RWPE2 (cell line): ENCODE measurements around the gene ERCC2.
"Not testable (repeated sequence)": the region's sequence is repeated elsewhere in the genome, so short reads cannot be mapped to it uniquely, and the experiment has no call there.

Experiments used
- ATAC-seq: fragments of 200-7000 bp; cut with Tn5 transposase; 3 replicates; pipeline ENCODE4 v1.9.1; 2021; ENCODE audit warnings: low read depth
- DNase-seq: peaks from one replicate; pipeline ENCODE4 v3.0.0-alpha.2; 2020; ENCODE audit warnings: low spot score
- H3K27ac ChIP-seq: fragments of 450-650 bp; 2 replicates; pipeline ENCODE4 v1.5.1; 2017; ENCODE audit warnings: mild to moderate bottlenecking; ENCODE audit not compliant: poor library complexity, severe bottlenecking
- H3K27me3 ChIP-seq: fragments of 250-450 bp; sonication (Bioruptor Pico); 2 replicates; pipeline ENCODE4 v1.5.1; 2021; ENCODE audit warnings: mild to moderate bottlenecking, moderate library complexity; ENCODE audit not compliant: insufficient read depth, poor library complexity, severe bottlenecking
- H3K36me3 ChIP-seq: fragments of 250-450 bp; sonication (Bioruptor Pico); 2 replicates; pipeline ENCODE4 v1.5.1; 2020; ENCODE audit warnings: low read depth, mild to moderate bottlenecking, moderate library complexity
- H3K4me1 ChIP-seq: fragments of 250-450 bp; sonication (Bioruptor Pico); 2 replicates; pipeline ENCODE4 v1.5.1; 2021; ENCODE audit warnings: mild to moderate bottlenecking, moderate library complexity; ENCODE audit not compliant: insufficient read depth, poor library complexity, severe bottlenecking
- H3K4me3 ChIP-seq: fragments of 250-450 bp; sonication (Bioruptor Pico); 2 replicates; pipeline ENCODE4 v1.5.1; 2021; ENCODE audit warnings: mild to moderate bottlenecking, moderate library complexity; ENCODE audit not compliant: severe bottlenecking
- H3K9me3 ChIP-seq: fragments of 250-450 bp; sonication (Bioruptor Pico); 2 replicates; pipeline ENCODE4 v1.5.1; 2021; ENCODE audit warnings: mild to moderate bottlenecking, moderate library complexity; ENCODE audit not compliant: severe bottlenecking
- CTCF ChIP-seq: fragments of 450-650 bp; IDR thresholded peaks from one replicate; pipeline ENCODE4 v1.5.1; 2017; ENCODE audit warnings: mild to moderate bottlenecking, moderate library complexity; ENCODE audit not compliant: poor library complexity, severe bottlenecking

Gene ERCC2

GRCh38 chr19:45414468-45414867, 44.1 kb upstream of the ERCC2 start:
- Histone ChIP-seq H3K27me3 (no peaks in the 10 kb centered on the region), H3K4me1 (no peaks in the 10 kb centered on the region), H3K4me3 (no peak overlapping the region), H3K36me3 (peaks cover 85% of the 10 kb centered on the region), H3K9me3 (no peaks in the 10 kb centered on the region), H3K27ac (no peak overlapping the region)
- TF ChIP-seq CTCF, result no peak
- DNase-seq, result no peak
- ATAC-seq, result no peak

- ATAC-seq, result no peak
- no peak for DNase-seq
- Histone ChIP-seq H3K36me3 (peaks cover 75% of the 10 kb centered on the region), H3K4me1 (no peaks in the 10 kb centered on the region), H3K9me3 (no peaks in the 10 kb centered on the region), H3K27me3 (no peaks in the 10 kb centered on the region), H3K4me3 (no peak overlapping the region), H3K27ac (no peak overlapping the region)
- TF ChIP-seq CTCF, result no peak
Measured at GRCh38 chr19:45413497-45413896, 43.1 kb upstream of the ERCC2 start.

GRCh38 chr19:45410330-45410729, 40.0 kb upstream of the ERCC2 start:
- not testable (repeated sequence) for H3K9me3 ChIP-seq, ATAC-seq, H3K4me3 ChIP-seq, H3K4me1 ChIP-seq, DNase-seq, H3K27ac ChIP-seq, H3K27me3 ChIP-seq
- peaks cover 45% of the 10 kb centered on the region for H3K36me3 ChIP-seq

- H3K4me3 ChIP-seq, result no peak overlapping the region
- peaks cover 38% of the 10 kb centered on the region for H3K36me3 ChIP-seq
- ATAC-seq (no peak), DNase-seq (no peak)
- H3K27ac ChIP-seq, result peak overlapping the region; percentile 98
- H3K27me3 ChIP-seq, result no peaks in the 10 kb centered on the region
- H3K4me1 ChIP-seq, result peaks cover 3% of the 10 kb centered on the region
- no peaks in the 10 kb centered on the region for H3K9me3 ChIP-seq
- TF ChIP-seq CTCF, result no peak
Measured at GRCh38 chr19:45409557-45409920, 39.2 kb upstream of the ERCC2 start.

- DNase-seq (no peak), ATAC-seq (no peak)
- Histone ChIP-seq H3K4me1 (peaks cover 3% of the 10 kb centered on the region), H3K9me3 (no peaks in the 10 kb centered on the region), H3K27me3 (no peaks in the 10 kb centered on the region), H3K4me3 (no peak overlapping the region), H3K36me3 (peaks cover 33% of the 10 kb centered on the region), H3K27ac (peak overlapping the region; percentile 98)
- TF ChIP-seq CTCF, result no peak
Measured at GRCh38 chr19:45408830-45409556, 38.6 kb upstream of the ERCC2 start.
